Adrenal gland (tissue), 5 donors: Measurements from ENCODE around the gene HSP90B1.

Experiments
- POLR2A ChIP-seq, 2 donors: fragments of 450-650 bp; IDR thresholded peaks; one replicate each; pipeline ENCODE4 v1.6.1; 2017; ENCODE audit warnings: antibody characterized with exemption in 2 of 2, mild to moderate bottlenecking in 2 of 2, moderate library complexity in 1 of 2
- TF ChIP-seq, protein P1 (sequence below), 6 experiments: fragments of 450-650 bp in 4 of 6; fragments of 200-600 bp in 2 of 6; sonication (generic) in 1 of 6; IDR thresholded peaks; 1 replicate in 5 of 6; 2 replicates in 1 of 6; pipeline versions ENCODE4 v1.5.1 to v1.8.0; 2016 to 2021; ENCODE audit warnings: antibody characterized with exemption in 6 of 6, mild to moderate bottlenecking in 2 of 6, moderate library complexity in 1 of 6
- donor health status: DM: no; HTN: no; CAD: no.

DNA sequence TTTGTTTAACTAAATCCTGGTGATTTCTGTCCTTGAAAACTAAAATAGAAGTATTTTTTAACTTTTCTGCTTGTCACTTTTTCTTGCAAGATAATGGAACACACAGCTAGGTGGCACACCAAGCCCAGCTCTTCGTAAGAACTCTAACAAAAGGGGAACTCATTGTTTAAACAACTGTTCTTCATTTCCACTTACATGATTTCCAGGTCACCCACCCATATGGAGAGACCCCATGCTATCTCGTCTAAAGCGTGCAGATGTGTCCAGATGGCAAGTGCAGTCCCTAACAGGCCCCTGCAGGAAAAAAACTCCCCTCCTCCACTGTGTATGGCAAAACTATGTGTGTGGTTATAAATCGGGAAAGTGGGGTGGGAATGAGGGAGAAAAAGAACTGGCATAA lies 45.9 kb upstream of the HSP90B1 start:
- TF ChIP-seq, protein P1, sequence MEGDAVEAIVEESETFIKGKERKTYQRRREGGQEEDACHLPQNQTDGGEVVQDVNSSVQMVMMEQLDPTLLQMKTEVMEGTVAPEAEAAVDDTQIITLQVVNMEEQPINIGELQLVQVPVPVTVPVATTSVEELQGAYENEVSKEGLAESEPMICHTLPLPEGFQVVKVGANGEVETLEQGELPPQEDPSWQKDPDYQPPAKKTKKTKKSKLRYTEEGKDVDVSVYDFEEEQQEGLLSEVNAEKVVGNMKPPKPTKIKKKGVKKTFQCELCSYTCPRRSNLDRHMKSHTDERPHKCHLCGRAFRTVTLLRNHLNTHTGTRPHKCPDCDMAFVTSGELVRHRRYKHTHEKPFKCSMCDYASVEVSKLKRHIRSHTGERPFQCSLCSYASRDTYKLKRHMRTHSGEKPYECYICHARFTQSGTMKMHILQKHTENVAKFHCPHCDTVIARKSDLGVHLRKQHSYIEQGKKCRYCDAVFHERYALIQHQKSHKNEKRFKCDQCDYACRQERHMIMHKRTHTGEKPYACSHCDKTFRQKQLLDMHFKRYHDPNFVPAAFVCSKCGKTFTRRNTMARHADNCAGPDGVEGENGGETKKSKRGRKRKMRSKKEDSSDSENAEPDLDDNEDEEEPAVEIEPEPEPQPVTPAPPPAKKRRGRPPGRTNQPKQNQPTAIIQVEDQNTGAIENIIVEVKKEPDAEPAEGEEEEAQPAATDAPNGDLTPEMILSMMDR (IDR thresholded peaks at IDR 0.05): peak; percentile 11 to 59 (median 48)
- TF ChIP-seq POLR2A (IDR thresholded peaks at IDR 0.05): no peak
